GM12864 (cell line): ENCODE data around the gene NKD1.

Source experiments
- DNase-seq: peaks from one replicate; pipeline ENCODE4 v3.0.0-alpha.2; 2011; ENCODE audit warnings: low read depth
- H3K4me3 ChIP-seq: 2 replicates; pipeline ENCODE4 v1.5.1; 2011; ENCODE audit warnings: mild to moderate bottlenecking, low read depth, low read length, control low read depth
- CTCF ChIP-seq: IDR thresholded peaks from 2 replicates; pipeline ENCODE4 v1.5.1; 2011; ENCODE audit warnings: low read depth, mild to moderate bottlenecking, moderate library complexity, low read length, control low read depth, inconsistent platforms; ENCODE audit errors: missing control alignments

The NKD1 gene

GRCh38 chr16:50626868-50627267 lies 78.7 kb downstream of the NKD1 start:
- no peak for TF ChIP-seq CTCF
- no peak for DNase-seq
- H3K4me3 ChIP-seq = no peak overlapping the region

GRCh38 chr16:50627419-50627818 lies 79.2 kb downstream of the NKD1 start:
- peak; percentile 40 for TF ChIP-seq CTCF
- no peak overlapping the region for H3K4me3 ChIP-seq
- DNase-seq = no peak

GRCh38 chr16:50628156-50628802 lies 80.1 kb downstream of the NKD1 start:
- no peak for TF ChIP-seq CTCF
- DNase-seq = no peak
- H3K4me3 ChIP-seq = no peak overlapping the region

GRCh38 chr16:50629334-50629733 lies 81.1 kb downstream of the NKD1 start:
- DNase-seq = no peak
- no peak for TF ChIP-seq CTCF
- no peak overlapping the region for H3K4me3 ChIP-seq

- TF ChIP-seq CTCF = no peak
- no peak overlapping the region for H3K4me3 ChIP-seq
- DNase-seq = no peak
Observed at GRCh38 chr16:50630394-50631020, 82.3 kb downstream of the NKD1 start.

- H3K4me3 ChIP-seq = no peak overlapping the region
- TF ChIP-seq CTCF = no peak
- no peak for DNase-seq
Observed at GRCh38 chr16:50631249-50631984, 83.2 kb downstream of the NKD1 start.
